Natural killer cell (primary cell): ENCODE results near the gene ZNF318. TPM values are rescaled to one million over a fixed set of nuclear protein-coding genes. Genes with fewer than 3 reads are reported as not detected.

Experiments
- ATAC-seq, 3 donors: fragments of 150-1000 bp in 2 of 3; fragments of 200-7000 bp in 1 of 3; cut with Tn5 transposase; 1 replicate in 1 of 3; 2 replicates in 2 of 3; pipeline ENCODE4 v1.10.0; 2021; ENCODE audit warnings: mild to moderate bottlenecking in 2 of 3, moderate library complexity in 2 of 3
- DNase-seq, 2 donors: peaks; one replicate each; pipeline versions ENCODE4 v3.0.0 to v3.0.0-alpha.2; 2013 to 2021; ENCODE audit warnings: mixed read lengths in 1 of 2
- H3K27ac ChIP-seq: one replicate; pipeline ENCODE4 v1.5.1; 2013; ENCODE audit warnings: mild to moderate bottlenecking, low read length
- H3K27me3 ChIP-seq: one replicate; pipeline ENCODE4 v1.6.1; 2013; ENCODE audit warnings: low read length; ENCODE audit not compliant: control insufficient read depth, insufficient read depth
- H3K36me3 ChIP-seq: one replicate; pipeline ENCODE4 v1.6.1; 2013; ENCODE audit warnings: low read length; ENCODE audit not compliant: control insufficient read depth, insufficient read depth
- H3K4me1 ChIP-seq: one replicate; pipeline ENCODE4 v1.6.1; 2013; ENCODE audit warnings: low read length; ENCODE audit not compliant: control insufficient read depth, insufficient read depth
- H3K4me3 ChIP-seq: one replicate; pipeline ENCODE4 v1.5.1; 2013; ENCODE audit warnings: low read length
- H3K9me3 ChIP-seq: one replicate; pipeline ENCODE4 v1.6.1; 2013; ENCODE audit warnings: low read length; ENCODE audit not compliant: control insufficient read depth, insufficient read depth
- H3K27ac Mint-ChIP-seq, 2 donors: one replicate each; pipeline ENCODE4 v1.8.0; 2022; ENCODE audit warnings: mild to moderate bottlenecking in 2 of 2, mixed read lengths in 2 of 2, moderate library complexity in 1 of 2
- H3K27me3 Mint-ChIP-seq, 2 donors: one replicate each; pipeline ENCODE4 v1.8.0; 2022; ENCODE audit warnings: low read depth in 2 of 2, mixed read lengths in 2 of 2
- H3K36me3 Mint-ChIP-seq: one replicate; pipeline ENCODE4 v1.8.0; 2022; ENCODE audit warnings: mixed read lengths
- H3K4me1 Mint-ChIP-seq, 2 donors: one replicate each; pipeline ENCODE4 v1.8.0; 2022; ENCODE audit warnings: mixed read lengths in 2 of 2
- H3K4me3 Mint-ChIP-seq: one replicate; pipeline ENCODE4 v1.8.0; 2022; ENCODE audit warnings: mild to moderate bottlenecking, moderate library complexity, mixed read lengths
- H3K9me3 Mint-ChIP-seq, 2 donors: one replicate each; pipeline ENCODE4 v1.8.0; 2022; ENCODE audit warnings: mixed read lengths in 2 of 2
- WGBS: methylation state at CpG from one replicate; pipeline ENCODE4 v1.1.7; 2013; ENCODE audit warnings: missing lambda C conversion rate; ENCODE audit not compliant: insufficient coverage; 5-methylcytosine and 5-hydroxymethylcytosine counted together
- intact Hi-C: fragments of 100-400 bp; cut with micrococcal nuclease; formaldehyde crosslinking; loops from one replicate; pipeline ENCODE4 v1.14.2; 2022
- total RNA-seq, 4 donors: library from RNA; stranded (reverse); fragments of 120-200 nt in 1 of 4; gene quantifications; one replicate each; pipeline versions ENCODE4 v1.2.3 to v1.2.4, GENCODE V29; 2013 to 2022
- TF ChIP-seq, protein P1 (sequence below): fragments of 200-600 bp; IDR thresholded peaks from one replicate; pipeline ENCODE4 v1.8.0; 2022; ENCODE audit warnings: antibody characterized with exemption

ZNF318 gene
- total RNA-seq, 3 donors from 2014 or later (not counting 1 experiment from before 2014, with no cell fraction given), result 34.6 to 45.9 (median 43.0) TPM

DNA sequence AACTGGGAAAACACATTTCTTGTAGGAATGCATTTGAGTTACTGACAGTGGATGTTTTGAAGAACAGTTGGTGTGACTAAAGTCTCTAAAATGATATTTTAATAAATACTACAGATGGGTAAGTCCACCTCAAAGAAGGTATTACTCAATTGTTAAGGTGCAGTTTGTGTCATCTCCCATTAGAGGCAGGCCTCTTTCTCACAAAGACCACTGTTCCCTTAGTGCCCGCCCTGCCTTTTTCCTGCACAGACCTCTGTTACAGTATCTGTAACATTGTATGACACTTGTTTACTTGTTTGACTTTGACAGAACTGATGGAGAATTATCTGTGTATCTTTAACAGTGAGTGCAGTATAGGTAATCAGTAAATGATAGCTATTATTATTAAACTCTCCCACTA is 55.6 kb downstream of the ZNF318 start:
- H3K27me3 ChIP-seq, result no peaks in the 10 kb centered on the region
- H3K4me1 ChIP-seq, result peaks cover 3% of the 10 kb centered on the region
- DNase-seq (no peak), ATAC-seq (no peak)
- no peaks in the 10 kb centered on the region for H3K9me3 ChIP-seq
- intact Hi-C loops, result no loop called here
- H3K4me1 Mint-ChIP-seq, result peaks cover 0 to 1% of the 10 kb centered on the region in 2 donors
- H3K36me3 ChIP-seq, result no peaks in the 10 kb centered on the region
- H3K4me3 ChIP-seq, result no peak overlapping the region
- no CpG with 5 or more reads among the region's 1 CpG for WGBS
- H3K4me3 Mint-ChIP-seq, result no peak overlapping the region
- no peak overlapping the region for H3K27ac Mint-ChIP-seq
- no peaks in the 10 kb centered on the region for H3K36me3 Mint-ChIP-seq
- no peaks in the 10 kb centered on the region for H3K9me3 Mint-ChIP-seq
- TF ChIP-seq, protein P1, sequence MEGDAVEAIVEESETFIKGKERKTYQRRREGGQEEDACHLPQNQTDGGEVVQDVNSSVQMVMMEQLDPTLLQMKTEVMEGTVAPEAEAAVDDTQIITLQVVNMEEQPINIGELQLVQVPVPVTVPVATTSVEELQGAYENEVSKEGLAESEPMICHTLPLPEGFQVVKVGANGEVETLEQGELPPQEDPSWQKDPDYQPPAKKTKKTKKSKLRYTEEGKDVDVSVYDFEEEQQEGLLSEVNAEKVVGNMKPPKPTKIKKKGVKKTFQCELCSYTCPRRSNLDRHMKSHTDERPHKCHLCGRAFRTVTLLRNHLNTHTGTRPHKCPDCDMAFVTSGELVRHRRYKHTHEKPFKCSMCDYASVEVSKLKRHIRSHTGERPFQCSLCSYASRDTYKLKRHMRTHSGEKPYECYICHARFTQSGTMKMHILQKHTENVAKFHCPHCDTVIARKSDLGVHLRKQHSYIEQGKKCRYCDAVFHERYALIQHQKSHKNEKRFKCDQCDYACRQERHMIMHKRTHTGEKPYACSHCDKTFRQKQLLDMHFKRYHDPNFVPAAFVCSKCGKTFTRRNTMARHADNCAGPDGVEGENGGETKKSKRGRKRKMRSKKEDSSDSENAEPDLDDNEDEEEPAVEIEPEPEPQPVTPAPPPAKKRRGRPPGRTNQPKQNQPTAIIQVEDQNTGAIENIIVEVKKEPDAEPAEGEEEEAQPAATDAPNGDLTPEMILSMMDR, result no peak
- peaks cover 0 to 9% of the 10 kb centered on the region in 2 donors for H3K27me3 Mint-ChIP-seq
- H3K27ac ChIP-seq, result no peak overlapping the region

DNA sequence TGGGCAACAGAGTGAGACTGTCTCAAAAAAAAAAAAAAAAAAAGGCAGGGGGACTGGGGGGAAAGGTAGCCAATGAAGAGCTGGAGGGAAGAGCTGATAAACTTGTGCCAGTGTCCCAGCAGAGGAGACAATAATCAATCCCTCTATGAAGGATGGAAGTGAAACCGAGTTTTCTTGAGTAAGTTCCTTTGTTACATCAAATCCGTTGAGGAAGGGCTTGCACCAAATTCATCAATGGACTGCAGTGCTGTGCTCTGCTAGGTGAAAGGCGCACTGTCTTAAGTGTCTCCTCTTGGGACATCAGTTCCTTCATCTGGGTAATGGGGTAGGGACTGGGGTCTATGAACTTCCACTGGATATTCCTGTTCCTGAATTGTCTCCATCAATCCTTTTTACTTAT is 57.8 kb downstream of the ZNF318 start:
- H3K36me3 ChIP-seq, result no peaks in the 10 kb centered on the region
- Mint-ChIP-seq H3K27me3 (peaks cover 3 to 9% of the 10 kb centered on the region in 2 donors), H3K4me3 (no peak overlapping the region), H3K27ac (no peak overlapping the region), H3K4me1 (peaks cover 0 to 9% of the 10 kb centered on the region in 2 donors), H3K36me3 (no peaks in the 10 kb centered on the region), H3K9me3 (no peaks in the 10 kb centered on the region)
- TF ChIP-seq, protein P1, result no peak
- ATAC-seq, result no peak
- H3K9me3 ChIP-seq, result no peaks in the 10 kb centered on the region
- no peak for DNase-seq
- H3K27ac ChIP-seq, result no peak overlapping the region
- no peaks in the 10 kb centered on the region for H3K27me3 ChIP-seq
- H3K4me1 ChIP-seq, result peaks cover 13% of the 10 kb centered on the region
- intact Hi-C loops, result no loop called here
- no peak overlapping the region for H3K4me3 ChIP-seq
- WGBS, result 85% methylated on average over 3 of the region's 3 CpGs

DNA sequence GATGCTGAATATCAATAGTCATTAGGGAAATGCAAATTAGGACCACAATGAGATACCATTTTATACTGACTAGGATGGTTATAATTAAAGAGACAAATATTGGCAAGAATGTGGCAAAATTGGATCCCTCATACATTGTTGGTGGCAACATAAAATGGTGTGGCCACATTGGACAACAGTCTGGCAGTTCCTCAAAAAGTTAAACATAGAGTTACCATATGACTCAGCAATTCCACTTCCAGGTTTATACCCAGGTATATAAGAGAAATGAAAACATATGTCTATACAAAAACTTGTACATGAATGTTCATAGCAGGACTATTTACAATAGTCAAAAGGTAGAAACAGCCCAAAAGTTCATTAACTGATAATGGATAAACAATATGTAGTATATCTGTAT is 58.8 kb downstream of the ZNF318 start:
- DNase-seq (no peak), ATAC-seq (no peak)
- intact Hi-C loops, result no loop called here
- TF ChIP-seq, protein P1, result no peak
- H3K27ac Mint-ChIP-seq, result no peak overlapping the region
- Histone ChIP-seq H3K36me3 (no peaks in the 10 kb centered on the region), H3K4me3 (no peak overlapping the region), H3K9me3 (no peaks in the 10 kb centered on the region), H3K27me3 (no peaks in the 10 kb centered on the region), H3K27ac (no peak overlapping the region), H3K4me1 (peaks cover 13% of the 10 kb centered on the region)
- peaks cover 0 to 9% of the 10 kb centered on the region in 2 donors for H3K4me1 Mint-ChIP-seq
- H3K27me3 Mint-ChIP-seq, result peaks cover 3 to 9% of the 10 kb centered on the region in 2 donors
- no peaks in the 10 kb centered on the region for H3K9me3 Mint-ChIP-seq
- H3K36me3 Mint-ChIP-seq, result no peaks in the 10 kb centered on the region
- H3K4me3 Mint-ChIP-seq, result no peak overlapping the region

DNA sequence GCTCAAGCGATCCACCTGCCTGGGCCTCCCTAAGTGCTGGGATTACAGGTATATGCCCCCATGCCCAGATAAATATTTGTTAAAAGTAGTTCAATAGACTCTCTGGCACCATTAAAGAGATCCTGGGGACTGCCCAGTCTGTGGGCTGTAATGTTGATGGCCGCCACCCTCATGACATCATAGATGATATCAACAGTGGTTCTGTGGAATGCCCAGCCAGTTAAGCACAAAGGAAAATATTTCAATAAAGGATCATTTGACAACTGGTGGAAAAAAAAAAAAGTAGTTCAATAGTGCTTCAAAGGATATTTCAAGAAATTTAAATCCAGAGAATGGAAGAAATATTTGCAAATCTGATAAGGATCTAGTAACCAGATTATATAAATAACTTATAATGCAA is 59.3 kb downstream of the ZNF318 start:
- TF ChIP-seq, protein P1, result no peak
- H3K4me1 ChIP-seq, result peaks cover 13% of the 10 kb centered on the region
- no peaks in the 10 kb centered on the region for H3K36me3 ChIP-seq
- ATAC-seq (no peak), DNase-seq (no peak)
- intact Hi-C loops, result no loop called here
- Mint-ChIP-seq H3K27ac (no peak overlapping the region), H3K27me3 (peaks cover 3 to 9% of the 10 kb centered on the region in 2 donors), H3K4me3 (no peak overlapping the region), H3K9me3 (no peaks in the 10 kb centered on the region), H3K36me3 (no peaks in the 10 kb centered on the region), H3K4me1 (peaks cover 0 to 9% of the 10 kb centered on the region in 2 donors)
- H3K27ac ChIP-seq, result no peak overlapping the region
- WGBS, result 100% methylated on average over 1 of the region's 2 CpGs
- no peaks in the 10 kb centered on the region for H3K9me3 ChIP-seq
- no peak overlapping the region for H3K4me3 ChIP-seq
- H3K27me3 ChIP-seq, result no peaks in the 10 kb centered on the region
